ENCODE measurements around the gene ADCY2.

The ADCY2 gene

DNA sequence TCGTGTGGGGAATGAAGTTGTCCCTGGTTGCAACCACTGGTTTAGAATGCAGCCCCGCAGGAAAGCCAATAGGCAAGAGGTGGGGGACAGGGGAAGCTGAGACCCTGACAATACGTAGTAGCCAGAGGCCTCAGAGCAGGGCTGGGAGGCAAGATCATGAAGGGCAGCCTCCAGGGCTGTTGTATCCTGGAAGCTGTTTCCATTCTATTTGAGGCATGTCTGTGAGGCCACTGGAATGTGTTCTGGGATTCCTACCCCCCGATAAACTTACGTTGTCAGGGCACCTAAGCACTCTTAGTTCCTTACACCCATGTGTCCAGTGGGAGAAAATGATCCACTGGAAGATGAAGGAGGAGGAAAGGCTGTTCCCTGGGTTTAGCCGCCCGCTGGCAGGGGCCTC, 277.7 kb downstream of the ADCY2 start:
- TF ChIP-seq BACH2 (CRISPR knock-in tag; IDR thresholded peaks at IDR 0.05; ENCODE audit: borderline replicate concordance) (no peak), GLIS3 (CRISPR knock-in tag; IDR thresholded peaks at IDR 0.05) (no peak), ARNTL (CRISPR knock-in tag; IDR thresholded peaks at IDR 0.05; ENCODE audit: borderline replicate concordance, low read depth) (no peak), ZFP30 (CRISPR knock-in tag; IDR thresholded peaks at IDR 0.05) (no peak), TOX (CRISPR knock-in tag; IDR thresholded peaks at IDR 0.05; ENCODE audit: borderline replicate concordance) (no peak)
- TF ChIP-seq, protein P1, sequence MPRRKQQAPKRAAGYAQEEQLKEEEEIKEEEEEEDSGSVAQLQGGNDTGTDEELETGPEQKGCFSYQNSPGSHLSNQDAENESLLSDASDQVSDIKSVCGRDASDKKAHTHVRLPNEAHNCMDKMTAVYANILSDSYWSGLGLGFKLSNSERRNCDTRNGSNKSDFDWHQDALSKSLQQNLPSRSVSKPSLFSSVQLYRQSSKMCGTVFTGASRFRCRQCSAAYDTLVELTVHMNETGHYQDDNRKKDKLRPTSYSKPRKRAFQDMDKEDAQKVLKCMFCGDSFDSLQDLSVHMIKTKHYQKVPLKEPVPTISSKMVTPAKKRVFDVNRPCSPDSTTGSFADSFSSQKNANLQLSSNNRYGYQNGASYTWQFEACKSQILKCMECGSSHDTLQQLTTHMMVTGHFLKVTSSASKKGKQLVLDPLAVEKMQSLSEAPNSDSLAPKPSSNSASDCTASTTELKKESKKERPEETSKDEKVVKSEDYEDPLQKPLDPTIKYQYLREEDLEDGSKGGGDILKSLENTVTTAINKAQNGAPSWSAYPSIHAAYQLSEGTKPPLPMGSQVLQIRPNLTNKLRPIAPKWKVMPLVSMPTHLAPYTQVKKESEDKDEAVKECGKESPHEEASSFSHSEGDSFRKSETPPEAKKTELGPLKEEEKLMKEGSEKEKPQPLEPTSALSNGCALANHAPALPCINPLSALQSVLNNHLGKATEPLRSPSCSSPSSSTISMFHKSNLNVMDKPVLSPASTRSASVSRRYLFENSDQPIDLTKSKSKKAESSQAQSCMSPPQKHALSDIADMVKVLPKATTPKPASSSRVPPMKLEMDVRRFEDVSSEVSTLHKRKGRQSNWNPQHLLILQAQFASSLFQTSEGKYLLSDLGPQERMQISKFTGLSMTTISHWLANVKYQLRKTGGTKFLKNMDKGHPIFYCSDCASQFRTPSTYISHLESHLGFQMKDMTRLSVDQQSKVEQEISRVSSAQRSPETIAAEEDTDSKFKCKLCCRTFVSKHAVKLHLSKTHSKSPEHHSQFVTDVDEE (CRISPR knock-in tag; IDR thresholded peaks at IDR 0.05) = no peak
- no peak for ATAC-seq

DNA sequence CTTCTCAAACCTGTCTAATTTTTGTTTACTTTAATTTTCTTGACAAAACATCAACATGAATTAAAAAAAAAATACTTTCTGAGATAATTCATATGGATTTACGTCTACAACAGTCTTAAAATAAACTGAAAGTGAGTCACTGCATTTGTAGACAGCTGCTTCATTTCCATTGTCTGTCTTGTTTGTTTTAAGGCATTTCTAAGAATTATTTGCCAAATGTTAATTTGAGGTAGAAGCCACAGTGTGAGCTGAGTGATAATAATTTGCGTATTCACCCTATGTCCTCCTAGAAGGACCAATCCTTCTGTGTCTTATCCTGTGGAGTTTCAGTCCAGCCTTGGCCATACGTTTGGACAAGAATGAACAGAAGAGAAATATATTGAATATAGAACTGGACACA, 280.5 kb downstream of the ADCY2 start:
- no peak for ATAC-seq
- TF ChIP-seq, protein P2, sequence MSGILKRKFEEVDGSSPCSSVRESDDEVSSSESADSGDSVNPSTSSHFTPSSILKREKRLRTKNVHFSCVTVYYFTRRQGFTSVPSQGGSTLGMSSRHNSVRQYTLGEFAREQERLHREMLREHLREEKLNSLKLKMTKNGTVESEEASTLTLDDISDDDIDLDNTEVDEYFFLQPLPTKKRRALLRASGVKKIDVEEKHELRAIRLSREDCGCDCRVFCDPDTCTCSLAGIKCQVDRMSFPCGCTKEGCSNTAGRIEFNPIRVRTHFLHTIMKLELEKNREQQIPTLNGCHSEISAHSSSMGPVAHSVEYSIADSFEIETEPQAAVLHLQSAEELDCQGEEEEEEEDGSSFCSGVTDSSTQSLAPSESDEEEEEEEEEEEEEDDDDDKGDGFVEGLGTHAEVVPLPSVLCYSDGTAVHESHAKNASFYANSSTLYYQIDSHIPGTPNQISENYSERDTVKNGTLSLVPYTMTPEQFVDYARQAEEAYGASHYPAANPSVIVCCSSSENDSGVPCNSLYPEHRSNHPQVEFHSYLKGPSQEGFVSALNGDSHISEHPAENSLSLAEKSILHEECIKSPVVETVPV (CRISPR knock-in tag; IDR thresholded peaks at IDR 0.05) = no peak
- TF ChIP-seq BACH2 (CRISPR knock-in tag; IDR thresholded peaks at IDR 0.05; ENCODE audit: borderline replicate concordance) (no peak), PPARA (CRISPR knock-in tag; IDR thresholded peaks at IDR 0.05; ENCODE audit: borderline replicate concordance) (no peak), OSR1 (CRISPR knock-in tag; IDR thresholded peaks at IDR 0.05) (no peak), RARB (CRISPR knock-in tag; IDR thresholded peaks at IDR 0.05) (no peak), TOX (CRISPR knock-in tag; IDR thresholded peaks at IDR 0.05; ENCODE audit: borderline replicate concordance) (no peak), ESRRG (CRISPR knock-in tag; IDR thresholded peaks at IDR 0.05) (no peak), ZNF565 (CRISPR knock-in tag; conservative IDR thresholded peaks at IDR 0.05; ENCODE audit: low read depth) (no peak), ZNF8 (CRISPR knock-in tag; IDR thresholded peaks at IDR 0.05) (no peak)
- TF ChIP-seq, protein P1 (CRISPR knock-in tag; IDR thresholded peaks at IDR 0.05) = no peak

DNA sequence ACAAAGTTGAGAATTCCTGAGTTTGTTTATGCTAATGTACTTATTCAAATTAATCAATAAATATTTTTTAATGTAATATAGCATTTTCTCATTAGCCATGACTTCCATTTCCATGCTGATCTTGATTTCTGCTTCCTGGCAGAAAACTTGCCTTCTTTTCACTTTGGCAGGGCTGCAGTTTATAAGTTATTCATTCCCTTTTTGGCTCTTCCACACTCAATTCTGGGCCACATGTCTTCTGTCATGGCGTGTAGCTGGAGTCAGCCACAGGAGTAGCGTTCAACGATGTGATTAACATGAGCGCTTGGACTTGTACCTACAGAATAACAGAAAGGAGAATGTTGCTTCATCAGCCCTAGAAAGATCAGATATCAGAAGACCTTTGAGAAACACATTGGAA, 282.1 kb downstream of the ADCY2 start:
- ATAC-seq = no peak
- TF ChIP-seq CSDC2 (CRISPR knock-in tag; IDR thresholded peaks at IDR 0.05) (no peak), BACH2 (CRISPR knock-in tag; IDR thresholded peaks at IDR 0.05; ENCODE audit: borderline replicate concordance) (no peak), ZC3H10 (CRISPR knock-in tag; IDR thresholded peaks at IDR 0.05) (no peak), TOX (CRISPR knock-in tag; IDR thresholded peaks at IDR 0.05; ENCODE audit: borderline replicate concordance) (no peak), GLIS3 (CRISPR knock-in tag; IDR thresholded peaks at IDR 0.05) (no peak), ARNTL (CRISPR knock-in tag; IDR thresholded peaks at IDR 0.05; ENCODE audit: borderline replicate concordance, low read depth) (no peak), ZFP30 (CRISPR knock-in tag; IDR thresholded peaks at IDR 0.05) (no peak), PPARA (CRISPR knock-in tag; IDR thresholded peaks at IDR 0.05; ENCODE audit: borderline replicate concordance) (no peak), ZNF565 (CRISPR knock-in tag; conservative IDR thresholded peaks at IDR 0.05; ENCODE audit: low read depth) (no peak), RARB (CRISPR knock-in tag; IDR thresholded peaks at IDR 0.05) (no peak), ZNF70 (CRISPR knock-in tag; IDR thresholded peaks at IDR 0.05) (no peak), ZFP3 (CRISPR knock-in tag; IDR thresholded peaks at IDR 0.05) (no peak)
- TF ChIP-seq, protein P3, sequence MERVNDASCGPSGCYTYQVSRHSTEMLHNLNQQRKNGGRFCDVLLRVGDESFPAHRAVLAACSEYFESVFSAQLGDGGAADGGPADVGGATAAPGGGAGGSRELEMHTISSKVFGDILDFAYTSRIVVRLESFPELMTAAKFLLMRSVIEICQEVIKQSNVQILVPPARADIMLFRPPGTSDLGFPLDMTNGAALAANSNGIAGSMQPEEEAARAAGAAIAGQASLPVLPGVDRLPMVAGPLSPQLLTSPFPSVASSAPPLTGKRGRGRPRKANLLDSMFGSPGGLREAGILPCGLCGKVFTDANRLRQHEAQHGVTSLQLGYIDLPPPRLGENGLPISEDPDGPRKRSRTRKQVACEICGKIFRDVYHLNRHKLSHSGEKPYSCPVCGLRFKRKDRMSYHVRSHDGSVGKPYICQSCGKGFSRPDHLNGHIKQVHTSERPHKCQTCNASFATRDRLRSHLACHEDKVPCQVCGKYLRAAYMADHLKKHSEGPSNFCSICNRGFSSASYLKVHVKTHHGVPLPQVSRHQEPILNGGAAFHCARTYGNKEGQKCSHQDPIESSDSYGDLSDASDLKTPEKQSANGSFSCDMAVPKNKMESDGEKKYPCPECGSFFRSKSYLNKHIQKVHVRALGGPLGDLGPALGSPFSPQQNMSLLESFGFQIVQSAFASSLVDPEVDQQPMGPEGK (CRISPR knock-in tag; IDR thresholded peaks at IDR 0.05; ENCODE audit: borderline replicate concordance) = no peak
- TF ChIP-seq, protein P2 (CRISPR knock-in tag; IDR thresholded peaks at IDR 0.05) = no peak
- TF ChIP-seq, protein P4, sequence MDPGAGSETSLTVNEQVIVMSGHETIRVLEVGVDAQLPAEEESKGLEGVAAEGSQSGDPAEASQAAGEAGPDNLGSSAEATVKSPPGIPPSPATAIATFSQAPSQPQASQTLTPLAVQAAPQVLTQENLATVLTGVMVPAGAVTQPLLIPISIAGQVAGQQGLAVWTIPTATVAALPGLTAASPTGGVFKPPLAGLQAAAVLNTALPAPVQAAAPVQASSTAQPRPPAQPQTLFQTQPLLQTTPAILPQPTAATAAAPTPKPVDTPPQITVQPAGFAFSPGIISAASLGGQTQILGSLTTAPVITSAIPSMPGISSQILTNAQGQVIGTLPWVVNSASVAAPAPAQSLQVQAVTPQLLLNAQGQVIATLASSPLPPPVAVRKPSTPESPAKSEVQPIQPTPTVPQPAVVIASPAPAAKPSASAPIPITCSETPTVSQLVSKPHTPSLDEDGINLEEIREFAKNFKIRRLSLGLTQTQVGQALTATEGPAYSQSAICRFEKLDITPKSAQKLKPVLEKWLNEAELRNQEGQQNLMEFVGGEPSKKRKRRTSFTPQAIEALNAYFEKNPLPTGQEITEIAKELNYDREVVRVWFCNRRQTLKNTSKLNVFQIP (CRISPR knock-in tag; IDR thresholded peaks at IDR 0.05; ENCODE audit: borderline replicate concordance, low read depth) = no peak
- TF ChIP-seq, protein P5, sequence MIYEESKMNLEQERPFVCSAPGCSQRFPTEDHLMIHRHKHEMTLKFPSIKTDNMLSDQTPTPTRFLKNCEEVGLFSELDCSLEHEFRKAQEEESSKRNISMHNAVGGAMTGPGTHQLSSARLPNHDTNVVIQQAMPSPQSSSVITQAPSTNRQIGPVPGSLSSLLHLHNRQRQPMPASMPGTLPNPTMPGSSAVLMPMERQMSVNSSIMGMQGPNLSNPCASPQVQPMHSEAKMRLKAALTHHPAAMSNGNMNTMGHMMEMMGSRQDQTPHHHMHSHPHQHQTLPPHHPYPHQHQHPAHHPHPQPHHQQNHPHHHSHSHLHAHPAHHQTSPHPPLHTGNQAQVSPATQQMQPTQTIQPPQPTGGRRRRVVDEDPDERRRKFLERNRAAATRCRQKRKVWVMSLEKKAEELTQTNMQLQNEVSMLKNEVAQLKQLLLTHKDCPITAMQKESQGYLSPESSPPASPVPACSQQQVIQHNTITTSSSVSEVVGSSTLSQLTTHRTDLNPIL (CRISPR knock-in tag; IDR thresholded peaks at IDR 0.05; ENCODE audit: low read depth) = no peak

Data from SK-N-SH treated with all-trans-retinoic acid at 6 μM for 48 hours (cell line).